Measurements from ENCODE around the gene TACC2. TPM values are rescaled to one million over a fixed set of nuclear protein-coding genes. Genes with fewer than 3 reads are reported as not detected.
A peak's percentile ranks its signal among the peaks of the same experiment; 100 is the strongest.

Gene TACC2
- total and polyA plus RNA-seq, 9 of the 15 experiments (the other 6 are each of a cell fraction or from before 2014, with no cell fraction given) = under 0.01 to 0.35 (median 0.03) TPM; not detected in 6

DNA sequence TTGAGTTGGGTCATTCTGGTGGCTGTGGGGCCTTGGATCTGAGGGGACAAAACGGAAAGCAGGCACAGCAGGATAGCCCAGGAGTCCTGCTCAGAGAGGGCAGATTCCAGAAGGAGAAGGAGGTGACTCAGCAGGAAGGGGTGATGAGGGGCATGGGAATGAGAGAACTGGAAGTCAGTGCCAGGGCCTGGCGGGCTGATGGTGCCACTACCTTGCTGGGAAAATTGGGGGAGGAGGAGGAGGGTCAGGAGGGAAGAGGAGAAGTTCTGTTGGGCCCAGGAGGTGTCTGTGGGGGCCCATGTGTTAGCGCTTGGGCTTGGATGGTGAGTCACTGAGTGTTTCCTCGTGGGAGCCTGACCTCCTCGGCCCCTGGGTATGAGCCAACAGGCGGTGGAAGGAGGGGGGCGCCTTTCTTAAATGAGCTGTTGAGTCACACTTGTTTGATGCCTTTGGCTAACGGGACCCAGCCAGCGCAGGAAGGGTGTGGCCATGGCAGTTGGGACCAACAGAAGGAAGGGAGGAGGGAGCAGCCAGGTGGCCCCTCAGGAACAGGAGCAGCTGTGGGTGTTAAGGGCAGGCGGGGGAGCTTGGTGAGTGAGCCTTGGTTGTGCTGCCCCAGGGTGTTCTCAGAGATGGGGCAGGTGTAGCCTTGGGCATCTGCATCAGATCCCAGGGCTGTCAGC is 152.1 kb downstream of the TACC2 start:
- Histone ChIP-seq H3K27ac (ENCODE audit: extremely low read depth, low read depth, low read length) (no peak overlapping the region), H3K27me3 (ENCODE audit: control insufficient read depth in 2 of 2, insufficient read depth in 2 of 2, low read length in 2 of 2) (peaks cover 2 to 28% of the 10 kb centered on the region in 2 experiments; a peak in 4 of 5 replicates), H2AFZ (ENCODE audit: low read depth, low read length) (no peak overlapping the region), H3K36me3 (ENCODE audit: control insufficient read depth, insufficient read depth, low read length) (no peaks in the 10 kb centered on the region), H3K4me1 (replicated peaks in 1 of 2; ENCODE audit: control insufficient read depth in 2 of 2, insufficient read depth in 2 of 2, low read length in 2 of 2) (no peaks in the 10 kb centered on the region), H3K9ac (ENCODE audit: insufficient read depth in 1 of 2, low read depth in 2 of 2, low read length in 2 of 2) (no peak overlapping the region), H3K4me2 (ENCODE audit: insufficient read depth, low read length) (no peak overlapping the region), H3K9me1 (ENCODE audit: control insufficient read depth, insufficient read depth, low read length) (no peaks in the 10 kb centered on the region), H3K79me2 (ENCODE audit: control insufficient read depth, insufficient read depth, low read length) (no peaks in the 10 kb centered on the region), H4K20me1 (replicated peaks; ENCODE audit: control insufficient read depth, insufficient read depth, low read length) (no peaks in the 10 kb centered on the region), H3K4me3 (no peak overlapping the region), H3K9me3 (replicated peaks; ENCODE audit: control insufficient read depth, insufficient read depth, low read depth, low read length) (no peaks in the 10 kb centered on the region)
- DNase-seq (ENCODE audit: extremely low read depth in 1 of 4, low spot score in 3 of 4) (peak in 1 of 4 experiments; percentile 5), ATAC-seq (no peak), FAIRE-seq (no peak)
- BruUV-seq (replicated peaks) = no TSS peak
- intact Hi-C loops (cut with micrococcal nuclease) (loop anchor here (5.0 to 10.0 kb wide), 2 partner anchors 124 to 296 kb away; no protein-coding TSS in a partner anchor), in situ Hi-C loops (cut with MboI) (loop anchor here (25.0 kb wide), 1 partner anchor 296 kb away; no protein-coding TSS in a partner anchor)
- ChIA-PET CTCF (ENCODE audit: low intra/inter-chr PET ratio) (no interaction called here), POLR2A (no interaction called here)
- WGBS (ENCODE audit: insufficient coverage, low coverage, missing lambda C conversion rate) = 0% methylated on average over 7 of the region's 10 CpGs
- TF ChIP-seq, protein P1, sequence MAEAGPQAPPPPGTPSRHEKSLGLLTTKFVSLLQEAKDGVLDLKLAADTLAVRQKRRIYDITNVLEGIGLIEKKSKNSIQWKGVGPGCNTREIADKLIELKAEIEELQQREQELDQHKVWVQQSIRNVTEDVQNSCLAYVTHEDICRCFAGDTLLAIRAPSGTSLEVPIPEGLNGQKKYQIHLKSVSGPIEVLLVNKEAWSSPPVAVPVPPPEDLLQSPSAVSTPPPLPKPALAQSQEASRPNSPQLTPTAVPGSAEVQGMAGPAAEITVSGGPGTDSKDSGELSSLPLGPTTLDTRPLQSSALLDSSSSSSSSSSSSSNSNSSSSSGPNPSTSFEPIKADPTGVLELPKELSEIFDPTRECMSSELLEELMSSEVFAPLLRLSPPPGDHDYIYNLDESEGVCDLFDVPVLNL (CRISPR knock-in tag; IDR thresholded peaks at IDR 0.05; ENCODE audit: low read depth) = no peak
- TF ChIP-seq NFIC (IDR thresholded peaks at IDR 0.05) (peak; percentile 27; the same call in 1 of the 2 replicates), FOSL1 (tag; conservative IDR thresholded peaks at IDR 0.05) (peak; percentile 58), FOS (IDR thresholded peaks at IDR 0.05; ENCODE audit: extremely low read depth, insufficient read length) (no peak)
- TF ChIP-seq, protein P2, sequence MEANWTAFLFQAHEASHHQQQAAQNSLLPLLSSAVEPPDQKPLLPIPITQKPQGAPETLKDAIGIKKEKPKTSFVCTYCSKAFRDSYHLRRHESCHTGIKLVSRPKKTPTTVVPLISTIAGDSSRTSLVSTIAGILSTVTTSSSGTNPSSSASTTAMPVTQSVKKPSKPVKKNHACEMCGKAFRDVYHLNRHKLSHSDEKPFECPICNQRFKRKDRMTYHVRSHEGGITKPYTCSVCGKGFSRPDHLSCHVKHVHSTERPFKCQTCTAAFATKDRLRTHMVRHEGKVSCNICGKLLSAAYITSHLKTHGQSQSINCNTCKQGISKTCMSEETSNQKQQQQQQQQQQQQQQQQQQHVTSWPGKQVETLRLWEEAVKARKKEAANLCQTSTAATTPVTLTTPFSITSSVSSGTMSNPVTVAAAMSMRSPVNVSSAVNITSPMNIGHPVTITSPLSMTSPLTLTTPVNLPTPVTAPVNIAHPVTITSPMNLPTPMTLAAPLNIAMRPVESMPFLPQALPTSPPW (CRISPR knock-in tag; IDR thresholded peaks at IDR 0.05) = peak; percentile 43
